PFSK-1 (cell line): ENCODE measurements around the gene MGAT5.

Experiments used
- FOXP2 ChIP-seq: optimal IDR thresholded peaks from 2 replicates; pipeline ENCODE3; 2011; ENCODE audit warnings: borderline replicate concordance, control low read depth, inconsistent platforms; ENCODE audit not compliant: insufficient read depth; ENCODE audit errors: extremely low read length, extremely low read depth
- POLR2AphosphoS5 ChIP-seq: IDR thresholded peaks from 2 replicates; pipeline ENCODE4 v1.6.1; 2012; ENCODE audit warnings: low read depth, mild to moderate bottlenecking, control low read depth, low read length, moderate library complexity
- SIN3A ChIP-seq: IDR thresholded peaks from 2 replicates; pipeline ENCODE4 v1.6.1; 2012; ENCODE audit warnings: mild to moderate bottlenecking, low read length, moderate library complexity, borderline replicate concordance; ENCODE audit not compliant: insufficient read depth
- TAF1 ChIP-seq: IDR thresholded peaks from 2 replicates; pipeline ENCODE4 v1.6.1; 2012; ENCODE audit warnings: low read length, control low read depth, borderline replicate concordance; ENCODE audit not compliant: insufficient read depth
- TF ChIP-seq, protein P1 (sequence below), 2 experiments: IDR thresholded peaks; 2 replicates each; pipeline versions ENCODE4 v1.6.1 to v1.8.0; 2011 to 2012; ENCODE audit warnings: low read depth in 2 of 2, low read length in 2 of 2, control low read depth in 1 of 2, inconsistent platforms in 1 of 2, mild to moderate bottlenecking in 1 of 2, moderate library complexity in 1 of 2; ENCODE audit not compliant: insufficient read depth in 1 of 2

DNA sequence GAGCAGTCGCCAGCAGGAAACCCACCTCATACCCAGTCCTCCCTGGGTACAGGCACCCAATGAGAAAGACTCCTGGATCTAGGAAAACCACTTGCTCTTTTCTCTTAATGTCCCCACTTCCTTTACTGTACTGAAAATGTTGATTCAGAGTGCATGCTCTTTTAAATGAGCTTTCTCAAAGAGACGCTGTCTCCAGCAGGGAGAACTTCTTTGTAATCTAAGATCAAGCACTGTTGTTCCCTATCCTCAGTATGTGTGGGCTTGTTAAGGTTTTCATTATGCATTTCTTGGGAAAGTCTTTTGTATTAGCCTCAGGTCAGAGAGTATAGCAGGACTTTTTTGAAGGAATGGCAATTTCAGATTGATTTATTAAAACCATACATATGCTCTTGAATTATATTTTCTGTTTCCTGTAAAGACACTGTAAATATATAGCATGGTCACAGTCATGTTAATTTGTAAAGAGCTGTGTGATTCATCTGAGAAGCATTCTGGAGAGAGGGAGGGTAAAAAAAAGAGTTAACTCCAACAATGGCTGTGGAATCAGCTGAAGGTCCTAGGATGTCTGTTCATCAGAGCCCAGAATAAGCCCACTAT lies 178.1 kb downstream of the MGAT5 start:
- TF ChIP-seq TAF1: no peak
- TF ChIP-seq, protein P1, sequence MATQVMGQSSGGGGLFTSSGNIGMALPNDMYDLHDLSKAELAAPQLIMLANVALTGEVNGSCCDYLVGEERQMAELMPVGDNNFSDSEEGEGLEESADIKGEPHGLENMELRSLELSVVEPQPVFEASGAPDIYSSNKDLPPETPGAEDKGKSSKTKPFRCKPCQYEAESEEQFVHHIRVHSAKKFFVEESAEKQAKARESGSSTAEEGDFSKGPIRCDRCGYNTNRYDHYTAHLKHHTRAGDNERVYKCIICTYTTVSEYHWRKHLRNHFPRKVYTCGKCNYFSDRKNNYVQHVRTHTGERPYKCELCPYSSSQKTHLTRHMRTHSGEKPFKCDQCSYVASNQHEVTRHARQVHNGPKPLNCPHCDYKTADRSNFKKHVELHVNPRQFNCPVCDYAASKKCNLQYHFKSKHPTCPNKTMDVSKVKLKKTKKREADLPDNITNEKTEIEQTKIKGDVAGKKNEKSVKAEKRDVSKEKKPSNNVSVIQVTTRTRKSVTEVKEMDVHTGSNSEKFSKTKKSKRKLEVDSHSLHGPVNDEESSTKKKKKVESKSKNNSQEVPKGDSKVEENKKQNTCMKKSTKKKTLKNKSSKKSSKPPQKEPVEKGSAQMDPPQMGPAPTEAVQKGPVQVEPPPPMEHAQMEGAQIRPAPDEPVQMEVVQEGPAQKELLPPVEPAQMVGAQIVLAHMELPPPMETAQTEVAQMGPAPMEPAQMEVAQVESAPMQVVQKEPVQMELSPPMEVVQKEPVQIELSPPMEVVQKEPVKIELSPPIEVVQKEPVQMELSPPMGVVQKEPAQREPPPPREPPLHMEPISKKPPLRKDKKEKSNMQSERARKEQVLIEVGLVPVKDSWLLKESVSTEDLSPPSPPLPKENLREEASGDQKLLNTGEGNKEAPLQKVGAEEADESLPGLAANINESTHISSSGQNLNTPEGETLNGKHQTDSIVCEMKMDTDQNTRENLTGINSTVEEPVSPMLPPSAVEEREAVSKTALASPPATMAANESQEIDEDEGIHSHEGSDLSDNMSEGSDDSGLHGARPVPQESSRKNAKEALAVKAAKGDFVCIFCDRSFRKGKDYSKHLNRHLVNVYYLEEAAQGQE (IDR thresholded peaks at IDR 0.05; ENCODE audit: insufficient read depth in 1 of 2, low read depth in 2 of 2, low read length in 2 of 2): no peak
- no peak for TF ChIP-seq POLR2AphosphoS5
- no peak for TF ChIP-seq FOXP2
- no peak for TF ChIP-seq SIN3A
